NB4 (cell line): ENCODE measurements around the gene FAM186B.

Experiments used
- CTCF ChIP-seq: IDR thresholded peaks from one replicate; pipeline ENCODE4 v1.5.1; 2012; ENCODE audit warnings: low read depth, low read length
- MYC ChIP-seq: IDR thresholded peaks from 2 replicates; pipeline ENCODE4 v1.6.1; 2011; ENCODE audit warnings: low read depth, low read length
- POLR2A ChIP-seq: IDR thresholded peaks from 2 replicates; pipeline ENCODE4 v1.6.1; 2011; ENCODE audit warnings: mild to moderate bottlenecking; ENCODE audit not compliant: insufficient read length; ENCODE audit errors: extremely low read depth

GRCh38 chr12:49643961-49644619 is 38.7 kb upstream of the FAM186B start:
- TF ChIP-seq CTCF (no peak), POLR2A (no peak), MYC (no peak)
